HUES6 (cell line): ENCODE measurements around the gene TNC.
A peak's percentile ranks its signal among the peaks of the same experiment; 100 is the strongest.

Source experiments
- H3K27ac ChIP-seq: 2 replicates; pipeline ENCODE4 v1.7.0; 2013; ENCODE audit warnings: low read depth, mild to moderate bottlenecking, low read length, inconsistent platforms
- H3K27me3 ChIP-seq: 2 replicates; pipeline ENCODE4 v1.6.1; 2013; ENCODE audit warnings: low read length; ENCODE audit not compliant: control insufficient read depth, insufficient read depth
- H3K36me3 ChIP-seq: 2 replicates; pipeline ENCODE4 v1.6.1; 2013; ENCODE audit warnings: low read length; ENCODE audit not compliant: control insufficient read depth, insufficient read depth
- H3K4me1 ChIP-seq: 2 replicates; pipeline ENCODE4 v1.6.1; 2013; ENCODE audit warnings: low read length; ENCODE audit not compliant: control insufficient read depth, insufficient read depth
- H3K4me3 ChIP-seq: 2 replicates; pipeline ENCODE4 v1.5.1; 2013; ENCODE audit warnings: low read depth, low read length
- H3K9ac ChIP-seq: one replicate; pipeline ENCODE4 v1.6.1; 2013; ENCODE audit warnings: mild to moderate bottlenecking, low read length
- H3K9me3 ChIP-seq: 2 replicates; pipeline ENCODE4 v1.6.1; 2013; ENCODE audit warnings: low read depth, low read length; ENCODE audit not compliant: control insufficient read depth, insufficient read depth

The TNC gene

GRCh38 chr9:115116421-115117284 lies 1.3 kb downstream of the TNC start:
- H3K9me3 ChIP-seq: no peaks in the 10 kb centered on the region
- H3K36me3 ChIP-seq: peaks cover 23% of the 10 kb centered on the region; the same call in 1 of the 2 replicates

GRCh38 chr9:115115924-115116323 lies 2.0 kb downstream of the TNC start:
- Histone ChIP-seq H3K4me1 (peaks cover 36% of the 10 kb centered on the region), H3K9ac (peak overlapping the region; percentile 54), H3K27ac (no peak overlapping the region), H3K27me3 (peaks cover 44% of the 10 kb centered on the region), H3K9me3 (no peaks in the 10 kb centered on the region), H3K36me3 (peaks cover 23% of the 10 kb centered on the region; the same call in 1 of the 2 replicates), H3K4me3 (peak overlapping the region; percentile 77; the same call in 1 of the 2 replicates)

More at GRCh38 chr9:115116421-115117284, 1.3 kb downstream of the TNC start:
- H3K27me3 ChIP-seq: peaks cover 50% of the 10 kb centered on the region
- H3K27ac ChIP-seq: no peak overlapping the region
- peak overlapping the region; percentile 72 for H3K9ac ChIP-seq
- peak overlapping the region; percentile 77; the same call in 1 of the 2 replicates for H3K4me3 ChIP-seq
- peaks cover 36% of the 10 kb centered on the region for H3K4me1 ChIP-seq

- Histone ChIP-seq H3K9me3 (no peaks in the 10 kb centered on the region), H3K4me3 (peak overlapping the region; percentile 23; the same call in 1 of the 2 replicates), H3K27ac (no peak overlapping the region), H3K36me3 (peaks cover 23% of the 10 kb centered on the region; the same call in 1 of the 2 replicates), H3K4me1 (peaks cover 36% of the 10 kb centered on the region), H3K9ac (no peak overlapping the region), H3K27me3 (peaks cover 38% of the 10 kb centered on the region)
Observed at GRCh38 chr9:115115117-115115880, 2.7 kb downstream of the TNC start.

GRCh38 chr9:115114546-115114945 lies 3.4 kb downstream of the TNC start:
- peaks cover 32% of the 10 kb centered on the region for H3K27me3 ChIP-seq
- peaks cover 23% of the 10 kb centered on the region; the same call in 1 of the 2 replicates for H3K36me3 ChIP-seq
- no peak overlapping the region for H3K27ac ChIP-seq
- peaks cover 36% of the 10 kb centered on the region for H3K4me1 ChIP-seq
- no peak overlapping the region for H3K9ac ChIP-seq
- no peak overlapping the region for H3K4me3 ChIP-seq
- H3K9me3 ChIP-seq: no peaks in the 10 kb centered on the region

GRCh38 chr9:115114084-115114483 lies 3.9 kb downstream of the TNC start:
- no peaks in the 10 kb centered on the region for H3K9me3 ChIP-seq
- H3K27ac ChIP-seq: no peak overlapping the region
- peaks cover 32% of the 10 kb centered on the region for H3K4me1 ChIP-seq
- no peak overlapping the region for H3K9ac ChIP-seq
- no peak overlapping the region for H3K4me3 ChIP-seq
- peaks cover 28% of the 10 kb centered on the region for H3K27me3 ChIP-seq
- H3K36me3 ChIP-seq: peaks cover 23% of the 10 kb centered on the region; the same call in 1 of the 2 replicates

- peaks cover 24% of the 10 kb centered on the region; the same call in 1 of the 2 replicates for H3K4me1 ChIP-seq
- H3K4me3 ChIP-seq: no peak overlapping the region
Observed at GRCh38 chr9:115111874-115112273, 6.1 kb downstream of the TNC start.

GRCh38 chr9:115109486-115109885 lies 8.5 kb downstream of the TNC start:
- H3K9ac ChIP-seq: no peak overlapping the region
- no peaks in the 10 kb centered on the region for H3K9me3 ChIP-seq
- peaks cover 17% of the 10 kb centered on the region; the same call in 1 of the 2 replicates for H3K36me3 ChIP-seq
- H3K4me1 ChIP-seq: peaks cover 3% of the 10 kb centered on the region; the same call in 1 of the 2 replicates
- no peak overlapping the region for H3K27ac ChIP-seq
- H3K27me3 ChIP-seq: no peaks in the 10 kb centered on the region
- no peak overlapping the region for H3K4me3 ChIP-seq

More at GRCh38 chr9:115111874-115112273, 6.1 kb downstream of the TNC start:
- Histone ChIP-seq H3K27me3 (peaks cover 14% of the 10 kb centered on the region), H3K36me3 (peaks cover 23% of the 10 kb centered on the region; the same call in 1 of the 2 replicates), H3K9ac (no peak overlapping the region), H3K9me3 (no peaks in the 10 kb centered on the region), H3K27ac (no peak overlapping the region)

GRCh38 chr9:115107701-115108100 lies 10.3 kb downstream of the TNC start:
- Histone ChIP-seq H3K9me3 (no peaks in the 10 kb centered on the region), H3K4me3 (no peak overlapping the region), H3K4me1 (no peaks in the 10 kb centered on the region; the same call in 1 of the 2 replicates), H3K36me3 (peaks cover 8% of the 10 kb centered on the region; the same call in 1 of the 2 replicates), H3K9ac (no peak overlapping the region), H3K27ac (no peak overlapping the region), H3K27me3 (no peaks in the 10 kb centered on the region)

- Histone ChIP-seq H3K27me3 (no peaks in the 10 kb centered on the region), H3K4me3 (no peak overlapping the region), H3K4me1 (no peaks in the 10 kb centered on the region; the same call in 1 of the 2 replicates), H3K9me3 (no peaks in the 10 kb centered on the region), H3K36me3 (peaks cover under 1% of the 10 kb centered on the region; the same call in 1 of the 2 replicates), H3K9ac (no peak overlapping the region), H3K27ac (no peak overlapping the region)
Observed at GRCh38 chr9:115106642-115107041, 11.3 kb downstream of the TNC start.

GRCh38 chr9:115106001-115106400 lies 12.0 kb downstream of the TNC start:
- no peaks in the 10 kb centered on the region for H3K9me3 ChIP-seq
- no peaks in the 10 kb centered on the region; the same call in 1 of the 2 replicates for H3K36me3 ChIP-seq
- H3K4me3 ChIP-seq: no peak overlapping the region
- H3K27ac ChIP-seq: no peak overlapping the region
- H3K9ac ChIP-seq: no peak overlapping the region
- no peaks in the 10 kb centered on the region; the same call in 1 of the 2 replicates for H3K4me1 ChIP-seq
- H3K27me3 ChIP-seq: no peaks in the 10 kb centered on the region
